GM23248 (cell line): ENCODE measurements around the gene GATAD2A. TPM values are rescaled to one million over a fixed set of nuclear protein-coding genes. Genes with fewer than 3 reads are reported as not detected.

Experiments
- DNase-seq: peaks from one replicate; pipeline ENCODE4 v3.0.0-alpha.2; 2015
- H2AFZ ChIP-seq: fragments of 200-600 bp; sonication (generic); 2 replicates; pipeline ENCODE4 v1.6.1; 2016; ENCODE audit warnings: antibody characterized with exemption
- H3F3A ChIP-seq: fragments of 200-600 bp; sonication (generic); 2 replicates; pipeline ENCODE4 v1.6.1; 2016; ENCODE audit warnings: mild to moderate bottlenecking, antibody characterized with exemption, mixed run types; ENCODE audit not compliant: insufficient read depth
- H3K27ac ChIP-seq: fragments of 200-600 bp; sonication (generic); 2 replicates; pipeline ENCODE4 v1.5.1; 2016; ENCODE audit warnings: mild to moderate bottlenecking
- H3K27me3 ChIP-seq: fragments of 200-600 bp; sonication (generic); replicated peaks from 2 replicates; pipeline ENCODE4 v1.6.1; 2016; ENCODE audit warnings: mild to moderate bottlenecking; ENCODE audit not compliant: insufficient read depth
- H3K36me3 ChIP-seq: fragments of 200-600 bp; sonication (generic); 2 replicates; pipeline ENCODE4 v1.6.1; 2016; ENCODE audit warnings: low read depth, mild to moderate bottlenecking
- H3K4me1 ChIP-seq: fragments of 200-600 bp; sonication (generic); 2 replicates; pipeline ENCODE4 v1.6.1; 2016; ENCODE audit warnings: mild to moderate bottlenecking; ENCODE audit not compliant: insufficient read depth
- H3K4me2 ChIP-seq: fragments of 200-600 bp; sonication (generic); one replicate; pipeline ENCODE4 v1.6.1; 2016; ENCODE audit warnings: mild to moderate bottlenecking; ENCODE audit not compliant: unreplicated experiment
- H3K4me3 ChIP-seq: fragments of 200-600 bp; sonication (generic); 2 replicates; pipeline ENCODE4 v1.5.1; 2016; ENCODE audit warnings: mild to moderate bottlenecking
- H3K79me2 ChIP-seq: fragments of 200-600 bp; sonication (generic); 2 replicates; pipeline ENCODE4 v1.6.1; 2016; ENCODE audit warnings: mild to moderate bottlenecking; ENCODE audit not compliant: insufficient read depth
- H3K9ac ChIP-seq: fragments of 200-600 bp; sonication (generic); 2 replicates; pipeline ENCODE4 v1.6.1; 2016; ENCODE audit warnings: mild to moderate bottlenecking
- H3K9me2 ChIP-seq: fragments of 200-600 bp; sonication (generic); 2 replicates; pipeline ENCODE4 v1.6.1; 2016; ENCODE audit warnings: mixed run types, mild to moderate bottlenecking, moderate library complexity; ENCODE audit not compliant: insufficient read depth
- H3K9me3 ChIP-seq: fragments of 200-600 bp; sonication (generic); one replicate; pipeline ENCODE4 v1.6.1; 2017; ENCODE audit warnings: low read depth
- H4K20me1 ChIP-seq: fragments of 200-600 bp; sonication (generic); 2 replicates; pipeline ENCODE4 v1.6.0; 2016; ENCODE audit not compliant: insufficient read depth
- EZH2 ChIP-seq: fragments of 200-600 bp; sonication (generic); IDR thresholded peaks from 2 replicates; pipeline ENCODE4 v1.6.1; 2018; ENCODE audit warnings: antibody characterized with exemption, mild to moderate bottlenecking; ENCODE audit not compliant: insufficient read depth, poor library complexity, severe bottlenecking
- EZH2phosphoT487 ChIP-seq: fragments of 200-600 bp; sonication (generic); IDR thresholded peaks from 2 replicates; pipeline ENCODE4 v1.6.1; 2018; ENCODE audit warnings: antibody characterized with exemption, moderate library complexity, mild to moderate bottlenecking, low read depth; ENCODE audit not compliant: insufficient read depth
- WGBS, 2 experiments: methylation state at CpG; one replicate each; pipeline ENCODE4 v1.1.6; 2015 to 2017; ENCODE audit warnings: low lambda C conversion rate in 2 of 2, low coverage in 1 of 2; ENCODE audit errors: missing lambda C conversion rate in 2 of 2; 5-methylcytosine and 5-hydroxymethylcytosine counted together
- in situ Hi-C: fragments of 300-500 bp; cut with MboI; formaldehyde crosslinking; loops from 2 replicates; pipeline ENCODE4 v1.15.0; 2020
- polyA plus RNA-seq: library from polyadenylated mRNA; unstranded; fragments of >200 nt; fragmentation: Nextera tagmentation; extraction: Ambion mirVana; gene quantifications from 2 replicates; pipeline ENCODE4 v1.2.1, GENCODE V29; 2016
- total RNA-seq: library from RNA; depleted of rRNA; stranded (reverse); fragments of >200 nt; shearing (Covaris generic); gene quantifications from 2 replicates; pipeline ENCODE4 v1.2.3, GENCODE V29; 2014

The GATAD2A gene
- total and polyA plus RNA-seq, 2 experiments from 2014 or later: 15.4 to 52.1 TPM

DNA sequence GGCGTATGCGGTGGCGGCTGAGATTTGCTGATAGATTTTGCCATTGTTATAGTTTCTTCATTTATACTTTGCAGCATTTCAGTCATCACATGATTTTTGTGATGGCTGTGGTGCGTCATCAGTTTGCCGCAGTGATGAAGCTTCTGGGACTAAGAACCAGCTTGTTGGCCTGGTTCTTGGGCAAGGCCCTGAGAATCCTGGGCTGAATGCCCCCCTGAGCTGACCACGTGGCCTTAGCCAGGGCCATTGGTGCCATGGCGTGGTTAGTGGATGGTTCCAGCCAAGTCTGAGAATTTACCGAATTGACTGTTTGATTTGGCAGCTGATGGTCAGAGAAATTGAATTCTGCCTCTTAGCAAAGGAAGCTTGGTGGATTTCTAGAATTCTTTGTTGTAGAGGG lies 17.8 kb downstream of the GATAD2A start:
- Histone ChIP-seq H4K20me1 (peaks cover 8% of the 10 kb centered on the region; the same call in 1 of the 2 replicates), H3K9me3 (no peaks in the 10 kb centered on the region), H3K9ac (no peak overlapping the region), H2AFZ (no peak overlapping the region), H3K9me2 (no peaks in the 10 kb centered on the region), H3K79me2 (peaks cover 100% of the 10 kb centered on the region), H3K4me1 (no peaks in the 10 kb centered on the region), H3K4me3 (no peak overlapping the region), H3K27me3 (no peaks in the 10 kb centered on the region), H3K36me3 (no peaks in the 10 kb centered on the region), H3K4me2 (no peak overlapping the region), H3K27ac (no peak overlapping the region), H3F3A (no peaks in the 10 kb centered on the region)
- WGBS, 2 experiments: 88 to 93% methylated on average over 8 of the region's 8 CpGs
- DNase-seq: no peak
- TF ChIP-seq EZH2phosphoT487: no peak
- TF ChIP-seq EZH2: no peak
- in situ Hi-C loops: no loop called here

DNA sequence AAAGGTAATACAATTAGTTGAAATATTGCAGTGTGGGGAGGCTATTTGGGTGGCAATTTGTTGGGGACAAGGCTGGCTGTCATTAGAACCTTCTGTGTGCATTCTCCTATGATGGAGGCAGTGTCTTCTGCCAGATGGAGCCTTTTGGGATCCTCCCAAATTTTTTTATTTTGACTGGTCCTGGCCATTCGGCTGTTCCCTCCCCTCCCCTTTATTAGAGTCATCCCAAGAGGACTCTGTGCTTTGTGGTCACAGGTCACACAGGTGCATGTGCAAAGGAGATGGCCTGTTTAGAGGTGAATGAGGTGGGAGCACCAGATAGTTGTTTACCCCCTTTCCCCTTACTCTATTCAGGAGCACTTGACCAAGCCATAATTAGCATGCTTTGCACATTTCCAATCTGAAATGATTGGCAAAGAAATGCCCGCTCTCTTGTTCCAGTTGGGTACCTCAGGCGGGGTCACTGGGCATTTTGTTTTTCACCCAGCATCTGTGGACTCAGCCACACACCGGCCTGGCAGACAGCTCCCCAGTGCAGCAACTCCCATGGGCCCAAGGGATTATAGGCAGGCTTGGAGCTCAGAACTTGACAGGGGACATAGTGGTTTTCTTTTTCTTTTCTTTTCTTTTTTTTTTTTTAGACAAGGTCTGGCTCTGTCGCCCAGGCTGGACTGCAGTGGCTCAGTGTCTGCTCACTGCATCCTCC lies 19.8 kb downstream of the GATAD2A start:
- TF ChIP-seq EZH2 (no peak), EZH2phosphoT487 (no peak)
- DNase-seq: no peak
- H3K9me3 ChIP-seq: no peaks in the 10 kb centered on the region
- H3K4me3 ChIP-seq: no peak overlapping the region
- H3K27me3 ChIP-seq: no peaks in the 10 kb centered on the region
- H3F3A ChIP-seq: no peaks in the 10 kb centered on the region
- peaks cover 100% of the 10 kb centered on the region for H3K79me2 ChIP-seq
- no peak overlapping the region for H2AFZ ChIP-seq
- no peaks in the 10 kb centered on the region for H3K9me2 ChIP-seq
- no peaks in the 10 kb centered on the region for H3K4me1 ChIP-seq
- no peak overlapping the region for H3K4me2 ChIP-seq
- no peak overlapping the region for H3K9ac ChIP-seq
- in situ Hi-C loops: no loop called here
- H3K36me3 ChIP-seq: no peaks in the 10 kb centered on the region
- WGBS, 2 experiments: 69 to 74% methylated on average over 5 of the region's 5 CpGs
- H4K20me1 ChIP-seq: peaks cover 4% of the 10 kb centered on the region; the same call in 1 of the 2 replicates
- no peak overlapping the region for H3K27ac ChIP-seq

DNA sequence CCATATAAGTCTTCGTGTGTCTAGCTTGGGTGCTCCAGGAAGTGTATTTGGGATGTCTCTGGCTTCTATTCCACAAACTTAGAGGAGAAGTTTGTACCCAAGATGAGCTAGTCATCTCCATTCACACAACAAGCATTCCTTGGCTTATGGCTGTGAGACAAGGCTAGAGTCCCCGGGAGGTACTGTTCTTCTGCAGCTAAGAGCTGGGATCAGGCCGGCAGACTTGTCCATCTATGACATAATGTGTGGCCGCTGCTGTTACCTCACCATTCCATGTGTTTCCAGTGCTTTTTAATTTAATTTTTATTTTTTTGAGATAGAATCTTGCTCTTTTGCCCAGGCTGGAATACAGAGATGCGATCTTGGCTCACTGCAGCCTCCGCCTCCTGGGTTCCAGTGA lies 20.7 kb downstream of the GATAD2A start:
- H4K20me1 ChIP-seq: peaks cover 4% of the 10 kb centered on the region; the same call in 1 of the 2 replicates

DNA sequence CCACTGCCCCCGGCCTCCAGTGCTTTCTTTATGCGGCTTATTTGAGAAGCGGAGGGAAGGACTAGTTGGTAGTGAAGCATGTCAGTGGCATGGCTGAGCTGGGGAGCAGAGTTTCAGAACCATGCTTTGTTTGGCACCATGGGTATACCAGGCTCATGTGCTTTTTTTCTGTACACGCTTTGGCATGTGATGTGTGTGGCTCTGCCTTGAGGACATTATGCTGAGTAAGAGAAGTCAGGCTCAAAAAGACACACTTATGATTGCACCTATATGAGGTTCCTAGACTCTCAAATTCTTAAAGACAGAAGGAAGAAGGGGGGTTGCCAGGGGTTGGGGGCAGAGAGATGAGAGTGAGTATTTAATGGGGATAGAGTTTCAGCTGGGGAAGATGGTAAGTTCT lies 21.3 kb downstream of the GATAD2A start:
- H3K9ac ChIP-seq: no peak overlapping the region
- no peak for TF ChIP-seq EZH2phosphoT487
- TF ChIP-seq EZH2: no peak
- in situ Hi-C loops: no loop called here
- H2AFZ ChIP-seq: no peak overlapping the region
- H3K9me2 ChIP-seq: no peaks in the 10 kb centered on the region
- H3K79me2 ChIP-seq: peaks cover 100% of the 10 kb centered on the region
- 80 to 83% methylated on average over 4 of the region's 4 CpGs for WGBS, 2 experiments
- H3K27me3 ChIP-seq: no peaks in the 10 kb centered on the region
- H3F3A ChIP-seq: no peaks in the 10 kb centered on the region
- H3K4me3 ChIP-seq: no peak overlapping the region
- H3K4me2 ChIP-seq: no peak overlapping the region
- H4K20me1 ChIP-seq: peaks cover 4% of the 10 kb centered on the region; the same call in 1 of the 2 replicates
- H3K9me3 ChIP-seq: no peaks in the 10 kb centered on the region
- no peak overlapping the region for H3K27ac ChIP-seq
- H3K36me3 ChIP-seq: no peaks in the 10 kb centered on the region
- no peak for DNase-seq
- no peaks in the 10 kb centered on the region for H3K4me1 ChIP-seq

More for the DNA sequence above, 20.7 kb downstream of the GATAD2A start:
- H3K4me3 ChIP-seq: no peak overlapping the region
- DNase-seq: peak; percentile 29
- TF ChIP-seq EZH2: no peak
- no peak for TF ChIP-seq EZH2phosphoT487
- no peaks in the 10 kb centered on the region for H3K4me1 ChIP-seq
- no peaks in the 10 kb centered on the region for H3F3A ChIP-seq
- no peaks in the 10 kb centered on the region for H3K27me3 ChIP-seq
- H3K27ac ChIP-seq: no peak overlapping the region
- 51 to 54% methylated on average over 6 of the region's 6 CpGs for WGBS, 2 experiments
- peaks cover 100% of the 10 kb centered on the region for H3K79me2 ChIP-seq
- no peaks in the 10 kb centered on the region for H3K9me2 ChIP-seq
- H2AFZ ChIP-seq: no peak overlapping the region
- no peak overlapping the region for H3K9ac ChIP-seq
- H3K36me3 ChIP-seq: no peaks in the 10 kb centered on the region
- H3K9me3 ChIP-seq: no peaks in the 10 kb centered on the region
- H3K4me2 ChIP-seq: no peak overlapping the region
- in situ Hi-C loops: no loop called here

DNA sequence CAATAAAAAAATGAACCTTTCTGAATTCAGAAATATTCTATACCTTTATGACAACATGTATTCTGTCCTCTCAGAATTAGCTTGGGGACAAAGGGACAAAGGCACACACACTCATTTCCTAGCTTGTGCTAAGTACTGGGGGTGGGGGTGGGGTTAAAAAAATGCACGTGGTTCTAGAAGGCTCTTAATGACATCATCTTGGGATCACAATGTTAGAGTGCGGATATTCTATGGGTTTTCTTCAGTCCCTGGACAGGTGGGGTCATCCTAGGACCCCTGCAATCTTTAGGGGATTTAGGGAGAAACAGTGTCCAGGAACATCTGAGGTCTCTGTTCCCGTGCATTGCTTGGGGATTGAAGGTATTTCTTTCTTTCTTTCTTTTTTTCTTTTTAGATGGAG lies 21.8 kb downstream of the GATAD2A start:
- Histone ChIP-seq H3F3A (no peaks in the 10 kb centered on the region), H3K36me3 (no peaks in the 10 kb centered on the region), H3K4me2 (no peak overlapping the region), H3K27ac (no peak overlapping the region), H3K9me2 (no peaks in the 10 kb centered on the region), H3K4me3 (no peak overlapping the region), H3K27me3 (no peaks in the 10 kb centered on the region), H2AFZ (no peak overlapping the region), H3K79me2 (peaks cover 100% of the 10 kb centered on the region), H3K9ac (no peak overlapping the region), H3K9me3 (no peaks in the 10 kb centered on the region), H3K4me1 (no peaks in the 10 kb centered on the region), H4K20me1 (0 out of 2 replicates have a peak, but pooled peaks cover 4% of the 10 kb centered on the region)
- TF ChIP-seq EZH2phosphoT487 (no peak), EZH2 (no peak)
- DNase-seq: no peak
- in situ Hi-C loops: no loop called here
- 64 to 70% methylated on average over 3 of the region's 3 CpGs for WGBS, 2 experiments
